Measurements from ENCODE around the gene GRAP. TPM values are rescaled to one million over a fixed set of nuclear protein-coding genes. Genes with fewer than 3 reads are reported as not detected.
"Not testable (repeated sequence)": the region's sequence is repeated elsewhere in the genome, so short reads cannot be mapped to it uniquely, and the experiment has no call there.

The GRAP gene
- total RNA-seq = 0.15 and 0.17 TPM in 2 replicates

- DNase-seq (ENCODE audit: low read depth) = not testable (repeated sequence)
Observed at GRCh38 chr17:19046782-19047375, at the start of gene GRAP. Gene GRAP (minus strand): TSS chr17:19046957. CDS start chr17:19046926, 31 bp downstream.

- not testable (repeated sequence) for DNase-seq (ENCODE audit: low read depth)
Observed at GRCh38 chr17:19093684-19094438, 47.1 kb upstream of the GRAP start.

GRCh38 chr17:19092737-19093683 lies 46.3 kb upstream of the GRAP start:
- peak; percentile 0 for DNase-seq (ENCODE audit: low read depth)

- DNase-seq (ENCODE audit: low read depth) = not testable (repeated sequence)
Observed at GRCh38 chr17:19090058-19090772, 43.5 kb upstream of the GRAP start.

GRCh38 chr17:19088804-19089685 lies 42.3 kb upstream of the GRAP start:
- not testable (repeated sequence) for DNase-seq (ENCODE audit: low read depth)

GRCh38 chr17:19077386-19077785 lies 30.6 kb upstream of the GRAP start:
- DNase-seq (ENCODE audit: low read depth) = not testable (repeated sequence)

- DNase-seq (ENCODE audit: low read depth) = not testable (repeated sequence)
Observed at GRCh38 chr17:19076398-19077192, 29.8 kb upstream of the GRAP start.

GRCh38 chr17:19070318-19071168 lies 23.8 kb upstream of the GRAP start:
- DNase-seq (ENCODE audit: low read depth) = not testable (repeated sequence)

GRCh38 chr17:19064378-19064777 lies 17.6 kb upstream of the GRAP start:
- DNase-seq (ENCODE audit: low read depth) = not testable (repeated sequence)

GRCh38 chr17:19063326-19063956 lies 16.7 kb upstream of the GRAP start:
- not testable (repeated sequence) for DNase-seq (ENCODE audit: low read depth)

GRCh38 chr17:19062718-19063325 lies 16.1 kb upstream of the GRAP start:
- DNase-seq (ENCODE audit: low read depth) = not testable (repeated sequence)

GRCh38 chr17:19062009-19062717 lies 15.4 kb upstream of the GRAP start:
- DNase-seq (ENCODE audit: low read depth) = not testable (repeated sequence)

GRCh38 chr17:19055447-19055846 lies 8.7 kb upstream of the GRAP start:
- DNase-seq (ENCODE audit: low read depth) = not testable (repeated sequence)

- not testable (repeated sequence) for DNase-seq (ENCODE audit: low read depth)
Observed at GRCh38 chr17:19048826-19049225, 2.1 kb upstream of the GRAP start.

- not testable (repeated sequence) for DNase-seq (ENCODE audit: low read depth)
Observed at GRCh38 chr17:19047510-19047909, 753 bp upstream of the GRAP start.

GRCh38 chr17:19044643-19045042 lies 2.1 kb downstream of the GRAP start:
- not testable (repeated sequence) for DNase-seq (ENCODE audit: low read depth)

- not testable (repeated sequence) for DNase-seq (ENCODE audit: low read depth)
Observed at GRCh38 chr17:19043032-19043431, 3.7 kb downstream of the GRAP start.

Data from renal cortical epithelial cell (primary cell).